Measurements from ENCODE around the gene MTMR10. TPM values are rescaled to one million over a fixed set of nuclear protein-coding genes. Genes with fewer than 3 reads are reported as not detected.

The MTMR10 gene
- total RNA-seq, 2 experiments from 2014 or later: 41.2 to 42.0 TPM

GRCh38 chr15:30933293-30933692 lies 58.1 kb downstream of the MTMR10 start:
- Mint-ChIP-seq H3K27me3 (no peaks in the 10 kb centered on the region), H3K36me3 (ENCODE audit: low read depth) (peaks cover 82% of the 10 kb centered on the region), H3K4me1 (ENCODE audit: low read depth) (peaks cover 7% of the 10 kb centered on the region), H3K4me3 (no peak overlapping the region), H3K27ac (peak overlapping the region; percentile 13), H3K9me3 (no peaks in the 10 kb centered on the region)
- no peak for TF ChIP-seq CTCF (IDR thresholded peaks at IDR 0.05)
- Histone ChIP-seq H3K4me1 (ENCODE audit: insufficient read depth, low read length) (no peaks in the 10 kb centered on the region), H3K27me3 (ENCODE audit: control insufficient read depth in 1 of 2, insufficient read depth in 2 of 2, low read length in 2 of 2) (no peaks in the 10 kb centered on the region), H3K9me3 (ENCODE audit: control insufficient read depth in 1 of 2, insufficient read depth in 1 of 2, low read length in 2 of 2) (no peaks in the 10 kb centered on the region), H3K4me3 (ENCODE audit: low read length) (no peak overlapping the region), H3K27ac (ENCODE audit: low read depth in 1 of 2, low read length in 2 of 2) (no peak overlapping the region), H3K36me3 (ENCODE audit: insufficient read depth, low read length) (peaks cover 58% of the 10 kb centered on the region)
- DNase-seq (no peak), ATAC-seq (ENCODE audit: poor library complexity) (no peak)
- ChIA-PET CTCF (no interaction called here), POLR2A (interaction anchor here (0.8 kb wide), 1 partner anchor 557 kb away, joined by 3 read pairs; no protein-coding TSS in a partner anchor)
- intact Hi-C loops (cut with DNase I, micrococcal nuclease): no loop called here

- Mint-ChIP-seq H3K27ac (no peak overlapping the region), H3K4me3 (no peak overlapping the region), H3K27me3 (no peaks in the 10 kb centered on the region), H3K4me1 (ENCODE audit: low read depth) (peaks cover 7% of the 10 kb centered on the region), H3K9me3 (no peaks in the 10 kb centered on the region), H3K36me3 (ENCODE audit: low read depth) (peaks cover 86% of the 10 kb centered on the region)
- H3K4me1 ChIP-seq (ENCODE audit: insufficient read depth, low read length): no peaks in the 10 kb centered on the region
- no peak overlapping the region for H3K27ac ChIP-seq (ENCODE audit: low read depth in 1 of 2, low read length in 2 of 2)
- ATAC-seq (ENCODE audit: poor library complexity) (no peak), DNase-seq (no peak)
- H3K9me3 ChIP-seq (ENCODE audit: control insufficient read depth in 1 of 2, insufficient read depth in 1 of 2, low read length in 2 of 2): no peaks in the 10 kb centered on the region
- H3K4me3 ChIP-seq (ENCODE audit: low read length): no peak overlapping the region
- no peak for TF ChIP-seq CTCF (IDR thresholded peaks at IDR 0.05)
- ChIA-PET CTCF (interaction anchor here (1.2 kb wide), 1 partner anchor 10 kb away, joined by 3 read pairs; no protein-coding TSS in a partner anchor), POLR2A (interaction anchor here (0.6 kb wide), 1 partner anchor 9 kb away, joined by 3 read pairs; no protein-coding TSS in a partner anchor)
- H3K36me3 ChIP-seq (ENCODE audit: insufficient read depth, low read length): peaks cover 54% of the 10 kb centered on the region
- H3K27me3 ChIP-seq (ENCODE audit: control insufficient read depth in 1 of 2, insufficient read depth in 2 of 2, low read length in 2 of 2): no peaks in the 10 kb centered on the region
- intact Hi-C loops (cut with DNase I, micrococcal nuclease): no loop called here
Measured at GRCh38 chr15:30930422-30930821, 61.0 kb downstream of the MTMR10 start.

- ChIA-PET CTCF (no interaction called here), POLR2A (interaction anchor here (0.6 kb wide), 1 partner anchor 9 kb away, joined by 3 read pairs; no protein-coding TSS in a partner anchor)
- no peak for TF ChIP-seq CTCF (IDR thresholded peaks at IDR 0.05)
- no peak overlapping the region for H3K4me3 ChIP-seq (ENCODE audit: low read length)
- peaks cover 54% of the 10 kb centered on the region for H3K36me3 ChIP-seq (ENCODE audit: insufficient read depth, low read length)
- intact Hi-C loops (cut with DNase I, micrococcal nuclease): loop anchor here in 1 of 2 experiments (10.0 kb wide), 1 partner anchor 265 kb away; no protein-coding TSS in a partner anchor
- ATAC-seq (ENCODE audit: poor library complexity) (no peak), DNase-seq (no peak)
- no peaks in the 10 kb centered on the region for H3K9me3 ChIP-seq (ENCODE audit: control insufficient read depth in 1 of 2, insufficient read depth in 1 of 2, low read length in 2 of 2)
- H3K27ac Mint-ChIP-seq: no peak overlapping the region
- H3K4me1 Mint-ChIP-seq (ENCODE audit: low read depth): peaks cover 7% of the 10 kb centered on the region
- peaks cover 85% of the 10 kb centered on the region for H3K36me3 Mint-ChIP-seq (ENCODE audit: low read depth)
- H3K27me3 Mint-ChIP-seq: no peaks in the 10 kb centered on the region
- no peaks in the 10 kb centered on the region for H3K9me3 Mint-ChIP-seq
- no peaks in the 10 kb centered on the region for H3K27me3 ChIP-seq (ENCODE audit: control insufficient read depth in 1 of 2, insufficient read depth in 2 of 2, low read length in 2 of 2)
- no peaks in the 10 kb centered on the region for H3K4me1 ChIP-seq (ENCODE audit: insufficient read depth, low read length)
- H3K4me3 Mint-ChIP-seq: no peak overlapping the region
- no peak overlapping the region for H3K27ac ChIP-seq (ENCODE audit: low read depth in 1 of 2, low read length in 2 of 2)
Measured at GRCh38 chr15:30929982-30930381, 61.4 kb downstream of the MTMR10 start.
